ENCODE results near the gene ERCC5.

ERCC5 gene

DNA sequence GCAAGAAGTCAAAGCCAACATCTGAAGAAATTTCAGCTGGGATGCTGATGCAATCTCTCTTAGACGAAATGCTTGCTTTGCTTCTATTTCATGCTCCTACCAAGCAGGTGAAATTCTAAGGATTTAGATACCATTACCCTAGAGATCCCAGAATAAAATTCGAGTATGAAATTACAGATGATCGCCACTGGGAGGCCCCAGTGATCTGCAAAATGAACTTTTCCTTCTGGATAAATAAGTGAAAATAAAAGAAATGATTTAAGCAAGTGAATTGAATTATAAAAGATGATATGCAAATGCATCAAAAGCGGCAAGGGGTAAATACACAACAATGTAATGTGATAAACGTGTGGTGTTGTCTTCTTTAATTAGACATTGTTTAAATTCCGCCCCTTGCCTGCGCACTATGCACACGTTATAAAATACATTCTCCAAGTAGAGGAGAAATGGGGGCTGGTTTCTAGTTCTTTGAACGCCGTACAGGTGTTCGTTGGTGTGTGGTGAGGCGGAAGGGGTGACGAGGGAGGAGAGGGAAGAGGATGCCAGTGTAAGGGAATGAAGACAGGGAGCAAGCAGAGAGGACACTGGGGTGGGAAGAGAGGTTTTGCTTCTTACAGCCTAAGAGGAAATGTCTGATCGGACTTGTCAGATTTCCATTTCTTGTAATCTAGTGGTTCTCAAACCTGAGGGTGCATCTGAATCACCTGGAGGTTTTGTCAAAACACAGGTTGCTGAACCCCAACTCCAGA is 58.0 kb downstream of the ERCC5 start:
- no peak for TF ChIP-seq EZH2phosphoT487 (IDR thresholded peaks at IDR 0.05; ENCODE audit: borderline replicate concordance, low read length)
- TF ChIP-seq, protein P1, sequence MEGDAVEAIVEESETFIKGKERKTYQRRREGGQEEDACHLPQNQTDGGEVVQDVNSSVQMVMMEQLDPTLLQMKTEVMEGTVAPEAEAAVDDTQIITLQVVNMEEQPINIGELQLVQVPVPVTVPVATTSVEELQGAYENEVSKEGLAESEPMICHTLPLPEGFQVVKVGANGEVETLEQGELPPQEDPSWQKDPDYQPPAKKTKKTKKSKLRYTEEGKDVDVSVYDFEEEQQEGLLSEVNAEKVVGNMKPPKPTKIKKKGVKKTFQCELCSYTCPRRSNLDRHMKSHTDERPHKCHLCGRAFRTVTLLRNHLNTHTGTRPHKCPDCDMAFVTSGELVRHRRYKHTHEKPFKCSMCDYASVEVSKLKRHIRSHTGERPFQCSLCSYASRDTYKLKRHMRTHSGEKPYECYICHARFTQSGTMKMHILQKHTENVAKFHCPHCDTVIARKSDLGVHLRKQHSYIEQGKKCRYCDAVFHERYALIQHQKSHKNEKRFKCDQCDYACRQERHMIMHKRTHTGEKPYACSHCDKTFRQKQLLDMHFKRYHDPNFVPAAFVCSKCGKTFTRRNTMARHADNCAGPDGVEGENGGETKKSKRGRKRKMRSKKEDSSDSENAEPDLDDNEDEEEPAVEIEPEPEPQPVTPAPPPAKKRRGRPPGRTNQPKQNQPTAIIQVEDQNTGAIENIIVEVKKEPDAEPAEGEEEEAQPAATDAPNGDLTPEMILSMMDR (IDR thresholded peaks at IDR 0.05; ENCODE audit: low read depth, low read length, poor library complexity, severe bottlenecking), result peak; percentile 72
- H3F3A ChIP-seq (ENCODE audit: control insufficient read depth, insufficient read depth), result no peaks in the 10 kb centered on the region
- no peak overlapping the region for H3K27ac ChIP-seq (ENCODE audit: low read depth, low read length)
- no peaks in the 10 kb centered on the region for H3K9me2 ChIP-seq (replicated peaks; ENCODE audit: control insufficient read depth, low read length)
- H3K4me2 ChIP-seq (ENCODE audit: low read length), result no peak overlapping the region
- no peaks in the 10 kb centered on the region for H3K36me3 ChIP-seq (ENCODE audit: control insufficient read depth, low read length)
- H3K4me1 ChIP-seq (ENCODE audit: control insufficient read depth, low read length), result peaks cover 16% of the 10 kb centered on the region
- H3K79me2 ChIP-seq (ENCODE audit: control insufficient read depth, low read length), result no peaks in the 10 kb centered on the region
- H3K9me3 ChIP-seq (ENCODE audit: control insufficient read depth, insufficient read depth, low read length), result no peaks in the 10 kb centered on the region
- H3K4me3 ChIP-seq (ENCODE audit: low read length), result no peak overlapping the region
- no peaks in the 10 kb centered on the region for H3K27me3 ChIP-seq (ENCODE audit: control insufficient read depth, low read length)
- H4K20me1 ChIP-seq (ENCODE audit: control insufficient read depth, insufficient read depth, low read depth, low read length), result no peaks in the 10 kb centered on the region

- no peaks in the 10 kb centered on the region for H4K20me1 ChIP-seq (ENCODE audit: control insufficient read depth, insufficient read depth, low read depth, low read length)
- H3K4me2 ChIP-seq (ENCODE audit: low read length), result no peak overlapping the region
- peaks cover 14% of the 10 kb centered on the region for H3K4me1 ChIP-seq (ENCODE audit: control insufficient read depth, low read length)
These were observed 58.6 kb downstream of the ERCC5 start for GRCh38 chr13:102904408-102904862.

GRCh38 chr13:102905905-102906771 is 60.3 kb downstream of the ERCC5 start:
- Histone ChIP-seq H3K4me2 (ENCODE audit: low read length) (no peak overlapping the region), H3K4me1 (ENCODE audit: control insufficient read depth, low read length) (peaks cover 14% of the 10 kb centered on the region), H3K9me3 (ENCODE audit: control insufficient read depth, insufficient read depth, low read length) (no peaks in the 10 kb centered on the region), H4K20me1 (ENCODE audit: control insufficient read depth, insufficient read depth, low read depth, low read length) (no peaks in the 10 kb centered on the region), H3K79me2 (ENCODE audit: control insufficient read depth, low read length) (no peaks in the 10 kb centered on the region), H3K27me3 (ENCODE audit: control insufficient read depth, low read length) (no peaks in the 10 kb centered on the region), H3K9me2 (replicated peaks; ENCODE audit: control insufficient read depth, low read length) (no peaks in the 10 kb centered on the region), H3K4me3 (ENCODE audit: low read length) (no peak overlapping the region), H3K27ac (ENCODE audit: low read depth, low read length) (no peak overlapping the region), H3K36me3 (ENCODE audit: control insufficient read depth, low read length) (no peaks in the 10 kb centered on the region), H3F3A (ENCODE audit: control insufficient read depth, insufficient read depth) (no peaks in the 10 kb centered on the region)
- TF ChIP-seq EZH2phosphoT487 (IDR thresholded peaks at IDR 0.05; ENCODE audit: borderline replicate concordance, low read length), result no peak
- TF ChIP-seq, protein P1 (IDR thresholded peaks at IDR 0.05; ENCODE audit: low read depth, low read length, poor library complexity, severe bottlenecking), result no peak

More at GRCh38 chr13:102904408-102904862, 58.6 kb downstream of the ERCC5 start:
- TF ChIP-seq EZH2phosphoT487 (IDR thresholded peaks at IDR 0.05; ENCODE audit: borderline replicate concordance, low read length), result no peak
- TF ChIP-seq, protein P1 (IDR thresholded peaks at IDR 0.05; ENCODE audit: low read depth, low read length, poor library complexity, severe bottlenecking), result no peak
- Histone ChIP-seq H3K9me3 (ENCODE audit: control insufficient read depth, insufficient read depth, low read length) (no peaks in the 10 kb centered on the region), H3K27me3 (ENCODE audit: control insufficient read depth, low read length) (no peaks in the 10 kb centered on the region), H3K9me2 (replicated peaks; ENCODE audit: control insufficient read depth, low read length) (no peaks in the 10 kb centered on the region), H3K79me2 (ENCODE audit: control insufficient read depth, low read length) (no peaks in the 10 kb centered on the region), H3F3A (ENCODE audit: control insufficient read depth, insufficient read depth) (no peaks in the 10 kb centered on the region), H3K27ac (ENCODE audit: low read depth, low read length) (no peak overlapping the region), H3K4me3 (ENCODE audit: low read length) (no peak overlapping the region), H3K36me3 (ENCODE audit: control insufficient read depth, low read length) (no peaks in the 10 kb centered on the region)

Data from DOHH2 (cell line).